HG03039 (cell line): Measurements from ENCODE around the gene NINJ2.

ENCODE experiments used
- ATAC-seq: cut with Tn5 transposase; IDR thresholded peaks from one replicate; pipeline ENCODE4 v1.9.1; 2021; ENCODE audit warnings: mild to moderate bottlenecking, moderate library complexity; ENCODE audit not compliant: unreplicated experiment

The NINJ2 gene

DNA sequence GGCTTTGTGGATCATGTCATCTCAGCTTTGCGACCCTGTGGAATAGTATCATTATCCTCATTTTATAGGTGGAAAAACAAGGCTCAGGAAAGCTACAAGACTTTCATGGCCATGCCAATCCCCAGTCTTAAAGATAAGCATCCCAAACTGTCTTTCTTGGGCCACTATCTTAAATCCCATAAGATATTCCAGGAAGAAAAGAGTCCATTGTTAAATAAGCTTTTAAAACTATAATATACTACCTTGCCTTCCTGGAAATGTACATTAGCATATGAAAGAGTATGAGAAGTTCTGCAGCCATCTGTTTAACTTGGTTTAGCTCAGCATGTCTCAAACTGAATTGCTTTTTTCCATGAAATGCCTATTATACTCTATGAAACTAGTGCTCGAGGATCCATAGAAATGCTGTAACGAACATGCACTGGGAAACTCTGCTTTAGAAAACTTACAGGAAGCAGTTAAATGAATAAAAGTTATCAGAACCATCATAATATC lies 126.4 kb downstream of the NINJ2 start:
- no peak for ATAC-seq

DNA sequence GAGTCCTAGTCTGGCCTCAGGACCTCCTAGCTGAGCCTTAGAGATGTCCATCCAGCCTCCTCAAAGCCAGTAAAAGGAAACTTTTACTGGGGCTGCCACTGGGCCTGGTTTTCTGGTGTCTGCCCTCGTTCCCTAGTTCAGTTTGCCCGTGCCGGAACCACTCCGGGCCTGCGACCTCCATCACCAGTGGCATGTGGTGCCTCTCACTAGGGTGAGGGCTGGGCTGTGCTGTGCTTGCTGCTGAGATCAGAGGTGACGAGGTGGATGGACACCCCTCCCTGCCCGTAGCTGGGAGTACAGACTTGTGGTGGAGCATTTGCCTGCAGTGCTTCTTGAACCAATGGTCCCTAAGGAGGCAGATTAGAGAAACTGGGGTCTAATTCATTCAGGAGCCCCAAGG lies 127.8 kb downstream of the NINJ2 start:
- ATAC-seq = no peak

DNA sequence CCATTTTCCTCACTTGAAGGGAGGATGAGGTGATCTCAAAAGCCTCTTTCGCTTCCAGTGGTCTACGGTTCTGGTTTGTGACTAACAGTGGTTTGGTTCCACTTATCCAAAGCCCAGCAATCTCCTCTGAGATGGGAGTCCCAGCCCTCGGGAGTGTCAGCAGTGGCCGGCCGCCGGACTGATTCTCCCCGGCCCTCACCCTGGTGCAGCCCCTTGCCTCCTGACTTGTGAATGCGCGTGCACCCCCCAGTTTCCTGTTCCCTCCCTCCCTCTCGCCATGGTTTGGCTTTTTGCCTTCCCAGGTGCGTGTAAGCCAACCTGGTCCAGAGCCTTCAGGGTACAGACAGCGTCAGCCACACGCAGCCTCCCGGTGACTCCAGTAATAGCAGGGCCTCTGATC lies 129.0 kb downstream of the NINJ2 start:
- ATAC-seq = no peak

DNA sequence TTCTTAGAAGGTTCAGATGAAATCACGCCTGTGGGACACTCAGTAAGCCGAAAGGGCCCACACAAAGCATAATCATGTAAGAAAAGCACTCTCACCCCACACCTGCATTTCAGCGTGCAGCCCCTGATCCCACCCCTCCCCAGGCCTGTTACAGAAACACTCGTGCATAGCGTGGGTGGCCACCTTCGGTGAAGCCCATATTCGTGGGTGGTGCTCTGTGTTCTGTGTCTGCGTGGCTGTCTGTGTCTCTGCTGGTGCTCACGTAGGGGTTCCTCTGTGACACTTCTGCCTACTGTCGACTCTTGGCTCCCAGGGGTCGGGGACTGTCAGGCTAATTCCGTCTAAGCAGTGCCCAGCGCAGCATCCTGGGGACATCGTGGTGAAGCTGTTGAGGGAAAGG lies 129.5 kb downstream of the NINJ2 start:
- no peak for ATAC-seq

DNA sequence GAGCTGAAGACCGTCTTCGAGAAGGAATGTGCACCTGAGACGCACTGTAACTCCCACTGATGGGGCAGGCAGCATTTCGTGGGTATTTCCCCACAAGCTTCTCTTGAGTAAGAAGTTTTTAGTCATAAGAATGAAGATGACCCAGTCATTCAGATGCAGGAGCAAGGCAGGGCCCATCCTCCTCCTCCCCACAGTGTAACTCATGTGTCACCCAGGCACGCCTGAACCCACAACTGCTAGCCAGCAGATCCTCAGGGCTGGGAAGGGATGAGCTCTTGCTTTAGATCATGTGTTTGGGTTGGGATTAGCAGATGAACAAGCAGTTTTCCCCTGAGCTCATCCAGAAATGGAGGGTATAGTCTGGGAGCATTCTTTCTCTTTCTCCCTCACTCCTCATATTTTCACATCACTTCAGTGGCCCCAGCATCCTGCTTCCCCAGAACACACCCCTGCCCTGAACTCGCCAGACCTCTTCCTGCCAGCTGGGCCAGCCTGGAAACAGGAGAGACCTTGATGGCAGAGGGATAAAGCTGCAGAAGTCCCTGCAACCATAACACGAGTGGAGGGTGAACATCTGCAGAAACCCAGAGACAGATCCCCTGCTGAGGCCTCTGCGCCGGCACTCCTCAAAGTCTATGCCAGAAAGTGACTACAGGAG lies 130.2 kb downstream of the NINJ2 start:
- no peak for ATAC-seq

DNA sequence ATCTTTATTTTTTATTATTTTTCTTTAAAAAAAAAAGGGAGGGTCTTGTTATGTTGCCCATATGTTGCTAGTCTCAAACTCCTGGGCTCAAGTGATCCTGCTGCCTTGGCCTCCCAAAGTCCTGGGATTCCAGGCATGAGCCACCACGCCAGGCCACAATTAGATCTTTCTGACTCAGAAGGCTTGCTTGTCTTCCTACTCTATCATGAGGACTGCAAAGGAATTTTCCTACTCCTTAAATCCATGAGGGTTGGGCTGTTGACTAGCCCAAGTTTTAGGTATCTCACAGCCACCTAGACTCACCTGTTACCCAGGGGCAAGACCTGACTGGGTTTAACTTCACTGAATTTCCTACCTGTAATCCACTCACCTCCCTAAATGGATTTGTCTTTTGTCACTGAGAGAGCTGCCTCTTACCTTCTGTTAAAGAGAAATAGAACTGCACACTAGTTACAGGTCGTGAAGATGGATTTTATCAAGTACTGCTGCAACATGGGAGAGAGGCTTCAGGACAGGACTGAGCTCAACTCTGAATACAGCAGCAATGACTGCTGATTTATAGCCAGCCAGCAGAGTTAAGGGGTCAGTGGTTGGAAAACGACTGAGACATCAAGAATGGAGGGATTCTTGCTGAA lies 131.2 kb downstream of the NINJ2 start:
- ATAC-seq = no peak

DNA sequence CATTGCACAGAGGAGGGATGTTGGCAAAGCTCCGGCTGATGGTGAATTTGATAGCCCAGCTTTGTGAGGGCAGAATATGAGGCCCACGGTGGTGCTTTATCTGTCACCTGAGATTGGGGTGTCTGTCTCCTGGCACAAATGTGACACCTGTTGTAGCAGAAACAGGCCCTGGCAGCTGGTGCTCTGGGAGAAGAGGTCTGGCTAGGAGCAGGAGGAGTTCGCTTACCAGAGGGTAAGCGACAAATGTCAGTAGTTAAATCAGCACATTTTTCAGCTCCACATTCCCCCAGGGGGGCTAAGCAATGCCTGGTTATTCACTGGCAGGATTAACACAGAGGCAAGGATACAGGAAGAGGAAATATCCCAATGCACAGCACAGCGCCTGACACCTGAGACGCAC lies 132.4 kb downstream of the NINJ2 start:
- ATAC-seq = no peak

DNA sequence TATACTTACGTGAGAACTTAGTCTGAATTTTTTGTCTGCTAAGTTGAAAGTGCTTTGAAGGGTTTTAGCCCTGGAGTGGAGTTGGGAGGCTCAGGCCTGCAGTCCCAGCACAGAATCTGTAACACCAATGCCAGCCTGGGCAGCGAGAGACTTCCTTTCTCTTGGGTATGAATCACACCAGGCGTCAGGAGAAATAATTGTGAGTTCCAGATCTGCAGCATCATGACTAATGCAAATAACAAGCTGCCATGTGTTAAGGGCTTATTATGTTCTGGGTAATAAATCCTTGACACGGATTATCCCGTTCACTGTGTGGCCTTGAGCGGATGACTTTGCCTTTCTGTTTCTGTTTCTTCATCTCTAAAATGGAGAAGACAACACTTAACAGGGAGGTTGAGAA lies 132.9 kb downstream of the NINJ2 start:
- ATAC-seq = no peak

DNA sequence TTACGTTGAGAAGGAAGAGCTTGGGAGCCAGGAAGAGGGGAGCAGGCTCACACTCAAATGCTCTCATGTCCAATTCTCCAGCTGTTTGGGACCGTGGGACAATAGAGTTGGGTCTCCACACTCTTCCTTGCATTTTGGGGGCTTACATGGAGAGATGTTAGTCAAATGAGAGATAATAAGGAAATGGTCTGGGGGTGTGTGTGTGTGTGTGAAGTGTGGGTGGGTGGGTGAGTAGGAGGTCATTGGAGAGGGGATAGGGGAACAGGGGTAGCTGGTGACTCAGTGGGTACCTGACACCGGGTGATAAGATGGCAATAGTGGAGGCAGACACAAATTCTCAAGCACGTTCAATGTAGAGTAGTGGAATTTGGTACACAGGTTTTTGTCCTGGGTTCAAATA lies 135.5 kb downstream of the NINJ2 start:
- ATAC-seq = no peak

DNA sequence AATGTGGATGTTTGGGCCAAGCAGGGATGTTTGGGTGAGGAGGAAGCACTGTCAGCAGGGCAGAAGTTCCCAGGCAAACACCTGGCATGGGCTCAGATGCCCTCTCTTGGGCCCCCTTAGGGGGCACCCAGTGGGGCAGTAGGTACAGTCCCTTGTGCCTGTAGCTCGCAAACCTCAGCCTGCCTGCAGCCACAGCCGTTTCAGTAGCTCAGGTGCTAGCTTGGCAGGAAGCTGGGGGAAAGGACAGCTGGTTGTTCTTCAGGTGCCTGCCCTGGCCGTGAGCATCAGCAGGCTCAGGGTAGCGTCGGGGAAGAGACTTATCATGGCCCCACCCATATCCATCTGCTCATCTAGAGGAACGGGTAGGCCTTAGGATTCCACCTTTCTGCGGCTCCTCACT lies 136.0 kb downstream of the NINJ2 start:
- no peak for ATAC-seq

DNA sequence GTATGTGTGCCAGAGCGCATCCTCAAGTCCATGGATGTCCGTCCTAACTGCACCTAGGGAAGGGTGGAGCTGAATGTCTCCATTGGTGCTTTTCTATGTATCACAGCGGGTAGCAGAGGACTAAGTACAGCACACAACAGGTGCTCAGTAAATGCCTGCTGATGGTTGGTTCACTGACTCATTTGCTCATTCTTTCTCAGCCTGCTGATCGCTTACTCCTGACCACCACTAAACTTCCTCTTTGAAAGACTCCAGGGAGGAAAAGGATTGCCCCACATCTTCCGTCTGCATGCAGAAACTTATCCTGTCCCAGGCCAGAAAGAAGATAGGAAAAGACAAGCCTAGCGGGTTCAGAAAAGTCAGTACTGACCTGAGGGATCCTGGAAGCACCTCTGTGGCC lies 137.2 kb downstream of the NINJ2 start:
- ATAC-seq = no peak

DNA sequence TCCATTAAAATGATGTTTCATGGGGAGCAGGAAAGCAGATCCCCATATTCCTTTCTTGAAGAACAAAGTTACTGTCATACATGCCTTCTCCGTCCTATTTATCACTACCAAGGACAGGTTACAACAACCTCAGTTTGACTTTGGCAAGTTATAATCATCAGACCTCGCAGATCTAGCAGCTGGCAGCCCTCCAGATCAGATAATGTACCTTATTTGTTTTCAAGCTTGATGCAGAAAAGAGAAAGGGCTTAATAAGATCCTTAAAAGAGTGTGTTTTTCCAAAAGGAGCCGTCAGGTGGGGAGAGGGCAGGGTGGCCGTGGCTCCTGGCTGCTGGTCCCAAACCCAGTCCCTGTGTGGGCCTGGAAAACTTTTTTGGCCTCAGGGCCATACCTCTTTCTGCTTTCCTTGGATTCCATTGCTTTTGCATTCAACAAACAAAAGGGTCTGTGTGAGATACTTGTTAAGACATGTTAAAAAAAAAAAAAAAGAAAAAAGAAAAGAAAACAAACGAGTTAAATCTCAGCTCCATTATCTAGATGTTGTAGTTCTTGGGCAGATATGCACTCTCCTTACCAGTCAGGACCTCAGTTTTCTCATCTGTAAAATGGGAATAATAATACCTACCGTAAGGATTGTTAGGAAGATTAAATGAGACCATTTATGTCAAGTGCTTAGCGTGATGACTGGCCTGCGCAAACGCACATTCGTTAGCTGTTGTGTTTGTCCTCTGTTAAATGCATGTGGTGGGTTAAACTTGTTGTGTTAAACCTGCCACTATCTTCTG lies 138.9 kb downstream of the NINJ2 start:
- no peak for ATAC-seq

DNA sequence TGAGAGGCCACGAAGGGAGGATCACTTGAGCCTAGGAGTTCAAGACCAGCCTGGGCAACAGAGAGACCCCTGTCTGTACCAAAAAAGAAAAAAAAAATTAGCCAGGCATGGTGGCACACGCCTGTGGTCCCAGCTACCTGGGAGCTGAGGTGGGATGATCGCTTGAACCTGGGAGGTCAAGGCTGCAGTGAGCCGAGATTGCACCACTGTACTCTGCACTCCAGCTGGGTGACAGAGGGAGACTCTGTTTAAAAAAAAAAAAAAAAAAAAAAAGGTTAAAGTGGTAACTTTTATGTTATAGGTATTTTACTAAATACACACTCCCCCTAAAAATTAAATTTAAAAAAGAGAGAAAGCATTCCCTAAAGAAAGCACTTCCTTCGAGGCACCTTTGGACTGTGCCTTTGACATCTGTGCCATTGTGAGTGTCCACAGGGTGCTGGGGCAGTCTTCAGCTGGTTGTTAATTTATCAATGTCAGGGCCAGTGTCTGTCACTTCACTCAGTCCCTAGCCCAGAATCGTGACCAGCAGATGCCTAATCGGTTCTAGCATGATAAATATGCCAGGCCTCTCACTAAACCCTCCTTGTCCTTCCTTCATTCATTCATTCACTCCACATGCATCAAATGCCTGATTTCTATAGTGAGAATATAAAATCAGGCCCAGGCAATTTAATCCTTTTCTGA lies 140.4 kb downstream of the NINJ2 start:
- ATAC-seq = no peak

DNA sequence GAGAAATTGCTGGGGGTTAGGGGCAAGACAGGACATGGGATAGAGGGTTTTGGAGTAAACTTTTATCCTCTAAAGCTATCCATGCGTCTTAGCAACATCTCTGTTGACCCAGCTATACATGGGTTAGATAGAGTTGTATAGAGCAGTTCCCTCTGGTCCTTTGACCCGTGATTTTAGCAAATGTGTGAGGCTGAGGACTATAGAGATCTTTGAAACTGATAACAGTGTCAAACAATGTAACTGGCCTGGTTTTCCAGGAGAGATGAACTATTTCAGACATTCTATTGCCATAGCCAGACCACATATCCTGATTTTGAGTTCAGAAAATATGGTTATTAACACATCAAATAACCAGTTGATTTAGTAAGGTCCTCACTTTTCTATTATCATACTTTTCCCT lies 143.1 kb downstream of the NINJ2 start:
- ATAC-seq = no peak

DNA sequence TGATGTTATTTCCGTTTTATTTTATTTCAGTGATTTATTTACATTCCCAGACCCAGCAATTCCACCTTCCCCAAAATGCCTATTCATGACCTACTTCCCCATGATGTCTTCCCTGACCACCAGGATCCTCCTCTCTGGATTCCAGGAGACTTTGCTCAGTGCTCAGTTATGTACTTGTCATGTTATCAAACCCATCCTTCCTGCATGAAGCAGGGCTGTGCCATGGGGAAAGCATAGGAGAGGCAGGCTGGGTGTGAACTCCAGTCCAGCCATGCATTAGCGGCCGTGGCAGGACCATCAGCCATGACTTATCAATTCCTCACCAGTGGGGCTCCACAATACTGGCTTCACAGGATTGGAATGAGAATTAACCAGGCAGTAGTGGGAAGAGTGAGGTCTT lies 145.7 kb downstream of the NINJ2 start:
- ATAC-seq = no peak
